Measurements from ENCODE around the gene GPR42.
"Not testable (repeated sequence)": the region's sequence is repeated elsewhere in the genome, so short reads cannot be mapped to it uniquely, and the experiment has no call there.

The GPR42 gene

DNA sequence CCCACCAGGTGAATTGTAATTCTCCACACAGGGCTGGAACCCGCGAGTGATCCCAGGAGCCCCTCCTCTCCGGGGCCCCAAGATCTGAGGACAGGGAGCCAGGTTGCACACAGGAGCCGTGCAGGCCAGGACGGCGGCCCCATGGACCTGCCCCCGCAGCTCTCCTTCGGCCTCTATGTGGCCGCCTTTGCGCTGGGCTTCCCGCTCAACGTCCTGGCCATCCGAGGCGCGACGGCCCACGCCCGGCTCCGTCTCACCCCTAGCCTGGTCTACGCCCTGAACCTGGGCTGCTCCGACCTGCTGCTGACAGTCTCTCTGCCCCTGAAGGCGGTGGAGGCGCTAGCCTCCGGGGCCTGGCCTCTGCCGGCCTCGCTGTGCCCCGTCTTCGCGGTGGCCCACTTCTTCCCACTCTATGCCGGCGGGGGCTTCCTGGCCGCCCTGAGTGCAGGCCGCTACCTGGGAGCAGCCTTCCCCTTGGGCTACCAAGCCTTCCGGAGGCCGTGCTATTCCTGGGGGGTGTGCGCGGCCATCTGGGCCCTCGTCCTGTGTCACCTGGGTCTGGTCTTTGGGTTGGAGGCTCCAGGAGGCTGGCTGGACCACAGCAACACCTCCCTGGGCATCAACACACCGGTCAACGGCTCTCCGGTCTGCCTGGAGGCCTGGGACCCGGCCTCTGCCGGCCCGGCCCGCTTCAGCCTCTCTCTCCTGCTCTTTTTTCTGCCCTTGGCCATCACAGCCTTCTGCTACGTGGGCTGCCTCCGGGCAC lies 19.3 kb upstream of the GPR42 start:
- H3K27me3 Mint-ChIP-seq, result peaks cover 2% of the 10 kb centered on the region
- H3K27ac Mint-ChIP-seq, result no peak overlapping the region
- DNase-seq (ENCODE audit: low spot score in 2 of 2) (no peak), ATAC-seq (ENCODE audit: low read depth) (no peak)
- peaks cover 44% of the 10 kb centered on the region for H3K4me1 Mint-ChIP-seq
- H3K9me3 Mint-ChIP-seq, result no peaks in the 10 kb centered on the region
- H3K36me3 Mint-ChIP-seq, result no peaks in the 10 kb centered on the region
- no peak overlapping the region for H3K4me3 Mint-ChIP-seq

DNA sequence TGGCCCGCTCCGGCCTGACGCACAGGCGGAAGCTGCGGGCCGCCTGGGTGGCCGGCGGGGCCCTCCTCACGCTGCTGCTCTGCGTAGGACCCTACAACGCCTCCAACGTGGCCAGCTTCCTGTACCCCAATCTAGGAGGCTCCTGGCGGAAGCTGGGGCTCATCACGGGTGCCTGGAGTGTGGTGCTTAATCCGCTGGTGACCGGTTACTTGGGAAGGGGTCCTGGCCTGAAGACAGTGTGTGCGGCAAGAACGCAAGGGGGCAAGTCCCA lies 18.8 kb upstream of the GPR42 start:
- H3K4me1 Mint-ChIP-seq, result peaks cover 39% of the 10 kb centered on the region
- no peak overlapping the region for H3K27ac Mint-ChIP-seq
- no peak overlapping the region for H3K4me3 Mint-ChIP-seq
- DNase-seq (ENCODE audit: low spot score in 2 of 2), result no peak
- no peak for ATAC-seq (ENCODE audit: low read depth)
- peaks cover 2% of the 10 kb centered on the region for H3K27me3 Mint-ChIP-seq
- no peaks in the 10 kb centered on the region for H3K9me3 Mint-ChIP-seq
- no peaks in the 10 kb centered on the region for H3K36me3 Mint-ChIP-seq

DNA sequence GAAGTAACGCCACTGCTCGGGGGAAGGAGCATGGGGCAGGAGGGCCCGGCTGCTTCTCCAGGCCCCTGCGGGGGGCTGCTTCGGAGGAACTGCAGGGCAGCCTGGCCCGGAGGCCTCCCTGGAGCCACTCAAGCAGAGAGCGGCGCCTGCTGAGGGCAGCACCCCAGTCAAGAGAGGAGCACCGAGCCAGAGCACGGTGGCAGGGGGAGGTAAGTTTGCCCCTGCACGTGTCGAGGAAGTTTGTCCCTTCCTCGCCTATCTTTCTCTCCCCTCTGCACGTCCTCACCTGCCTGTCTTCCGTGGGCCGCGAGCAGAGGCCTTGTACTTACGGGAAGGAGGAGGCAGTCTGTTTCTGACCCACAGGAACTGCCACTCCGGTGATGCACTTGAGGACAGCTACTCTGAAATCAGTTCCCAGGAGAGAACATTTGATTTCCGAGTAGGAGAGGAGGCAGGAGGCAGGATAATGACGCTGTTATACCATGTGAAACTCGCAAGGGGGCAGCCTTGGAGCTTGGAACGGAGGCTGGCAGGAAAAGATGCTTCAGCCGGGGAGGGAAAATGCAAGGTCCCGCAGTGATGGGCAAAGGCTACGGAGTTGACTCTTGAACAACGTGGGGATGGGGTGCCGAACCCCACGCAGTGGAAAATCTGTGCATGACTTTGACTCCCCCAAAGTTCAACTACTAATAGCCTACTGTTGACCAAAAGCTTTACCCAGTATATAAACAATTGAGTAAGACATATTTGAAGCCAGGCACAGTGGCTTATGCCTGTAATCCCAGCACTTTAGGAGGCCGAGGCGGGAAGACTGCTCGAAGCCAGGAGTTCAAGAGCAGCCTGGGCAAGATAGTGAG lies 18.2 kb upstream of the GPR42 start:
- peaks cover 2% of the 10 kb centered on the region for H3K27me3 Mint-ChIP-seq
- peak; percentile 54 for ATAC-seq (ENCODE audit: low read depth)
- H3K4me3 Mint-ChIP-seq, result no peak overlapping the region
- DNase-seq (ENCODE audit: low spot score in 2 of 2), result peak; percentile 62 to 69
- no peaks in the 10 kb centered on the region for H3K9me3 Mint-ChIP-seq
- no peak overlapping the region for H3K27ac Mint-ChIP-seq
- no peaks in the 10 kb centered on the region for H3K36me3 Mint-ChIP-seq
- peaks cover 34% of the 10 kb centered on the region for H3K4me1 Mint-ChIP-seq

DNA sequence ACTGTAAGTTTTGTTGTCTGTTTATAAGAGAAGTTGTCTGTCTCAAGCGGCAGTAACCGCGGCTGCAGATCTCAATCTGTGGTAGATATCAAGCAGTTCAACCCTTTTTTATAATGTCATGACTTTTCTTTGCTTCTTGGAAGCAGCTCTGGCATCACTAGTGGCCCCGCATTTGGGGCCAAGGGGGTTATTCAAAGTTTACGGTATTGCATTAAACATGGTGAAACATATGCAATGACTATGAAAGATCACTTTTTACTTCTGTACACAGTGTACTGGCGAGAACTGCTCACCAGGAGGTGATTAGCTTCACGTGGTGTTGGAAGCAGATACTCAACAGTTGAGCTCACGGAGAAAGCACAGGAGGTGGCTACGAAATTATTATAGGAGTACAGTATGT lies 17.2 kb upstream of the GPR42 start:
- no peak for DNase-seq (ENCODE audit: low spot score in 2 of 2)
- ATAC-seq (ENCODE audit: low read depth), result no peak
- Mint-ChIP-seq H3K27me3 (peaks cover 6% of the 10 kb centered on the region), H3K4me1 (peaks cover 29% of the 10 kb centered on the region), H3K36me3 (no peaks in the 10 kb centered on the region), H3K4me3 (no peak overlapping the region), H3K9me3 (no peaks in the 10 kb centered on the region), H3K27ac (no peak overlapping the region)

DNA sequence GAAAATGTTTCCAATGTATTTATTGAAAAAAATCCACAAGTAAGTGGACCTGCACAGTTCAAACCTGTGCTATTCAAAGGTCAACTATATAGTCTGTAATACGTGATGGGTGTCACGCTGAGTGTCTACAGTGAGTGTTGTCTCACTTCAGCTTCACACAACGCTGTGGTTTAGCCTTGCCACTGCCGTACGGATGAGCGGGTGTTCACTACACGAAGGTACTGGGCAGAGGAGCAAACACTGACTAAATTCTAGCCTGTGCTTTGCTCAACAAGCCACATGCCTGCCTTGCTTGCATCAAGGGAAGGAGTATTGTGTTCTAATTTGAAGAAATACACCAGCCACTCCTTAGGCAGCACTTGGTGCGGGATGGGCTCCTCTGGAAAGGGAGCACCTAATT lies 16.0 kb upstream of the GPR42 start:
- DNase-seq (ENCODE audit: low spot score in 2 of 2), result no peak
- H3K27ac Mint-ChIP-seq, result no peak overlapping the region
- H3K36me3 Mint-ChIP-seq, result no peaks in the 10 kb centered on the region
- peaks cover 6% of the 10 kb centered on the region for H3K27me3 Mint-ChIP-seq
- no peak overlapping the region for H3K4me3 Mint-ChIP-seq
- peaks cover 17% of the 10 kb centered on the region for H3K4me1 Mint-ChIP-seq
- H3K9me3 Mint-ChIP-seq, result no peaks in the 10 kb centered on the region
- no peak for ATAC-seq (ENCODE audit: low read depth)

DNA sequence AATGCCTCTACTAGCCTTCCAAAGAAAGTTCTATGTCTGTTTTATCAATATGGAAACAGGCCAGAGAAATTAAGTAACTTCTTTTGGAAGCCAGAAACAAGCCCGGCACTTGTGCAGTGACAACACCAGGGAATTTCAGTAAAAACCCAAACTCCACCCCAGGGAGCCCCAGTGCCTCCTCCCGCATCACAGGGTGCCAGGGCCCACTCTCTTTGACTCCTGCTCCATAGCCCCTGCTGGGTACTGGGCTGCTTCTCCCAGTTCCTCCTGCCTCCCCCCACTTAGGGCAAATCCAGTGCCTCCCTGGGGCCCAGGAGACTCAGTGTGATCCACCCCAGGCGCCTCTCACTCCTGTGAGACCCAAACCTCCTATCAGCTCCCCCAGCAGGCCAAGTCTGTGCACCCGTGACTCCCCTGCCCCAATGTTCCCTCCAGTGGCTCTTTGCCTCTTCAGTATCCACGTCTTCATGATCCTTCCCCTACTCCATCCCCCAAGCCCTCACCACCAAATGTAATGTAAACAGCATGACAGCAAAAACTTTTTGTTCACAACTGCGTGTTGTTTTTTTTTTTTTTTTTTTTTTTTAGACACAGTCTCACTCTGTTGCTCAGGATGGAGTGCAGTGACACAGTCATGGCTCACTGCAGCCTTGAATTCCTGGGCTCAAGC lies 14.9 kb upstream of the GPR42 start:
- ATAC-seq (ENCODE audit: low read depth) (no peak), DNase-seq (ENCODE audit: low spot score in 2 of 2) (no peak)
- no peaks in the 10 kb centered on the region for H3K9me3 Mint-ChIP-seq
- H3K27ac Mint-ChIP-seq, result no peak overlapping the region
- peaks cover 6% of the 10 kb centered on the region for H3K27me3 Mint-ChIP-seq
- no peak overlapping the region for H3K4me3 Mint-ChIP-seq
- H3K4me1 Mint-ChIP-seq, result peaks cover 10% of the 10 kb centered on the region
- no peaks in the 10 kb centered on the region for H3K36me3 Mint-ChIP-seq

DNA sequence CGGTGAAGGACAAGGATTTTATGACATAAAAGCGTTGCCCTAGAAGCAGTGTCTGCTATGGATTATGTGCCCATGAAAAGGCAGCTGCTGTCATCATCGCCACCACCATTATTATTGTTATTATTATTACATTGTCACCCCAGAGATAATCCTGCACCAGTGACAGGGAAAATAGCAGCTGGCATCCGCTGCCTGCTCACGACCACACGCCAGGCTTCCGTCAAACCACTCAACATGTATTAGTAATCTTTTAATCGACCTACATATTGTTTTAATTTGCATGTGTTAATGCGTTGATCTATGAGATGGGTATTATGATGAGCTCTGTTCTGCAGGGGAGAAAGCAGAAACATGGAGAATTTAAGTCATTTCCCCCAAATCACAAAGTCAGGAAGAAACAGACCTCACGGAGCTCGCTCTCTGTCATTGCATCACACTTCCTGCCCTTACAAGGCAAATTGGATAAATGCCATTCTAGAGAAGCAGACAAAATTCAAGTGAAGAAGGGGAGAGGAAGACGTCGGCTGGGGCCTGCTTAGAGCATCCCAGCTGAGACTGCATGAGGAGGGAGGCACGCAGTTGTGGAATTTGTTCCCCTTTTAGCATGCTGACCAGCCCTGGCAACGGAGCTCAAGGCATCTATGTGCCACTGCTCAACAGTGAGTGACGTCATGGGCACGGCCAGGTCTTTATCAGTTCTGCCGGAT lies 12.8 kb upstream of the GPR42 start, which contains the start of gene FFAR3:
FFAR3 (plus strand) TSS at position 594 of the 707 bp plus-strand sequence. CDS start 431 bp downstream, outside the sequence.
- Mint-ChIP-seq H3K4me1 (peaks cover 4% of the 10 kb centered on the region), H3K27me3 (peaks cover 17% of the 10 kb centered on the region), H3K36me3 (no peaks in the 10 kb centered on the region), H3K9me3 (no peaks in the 10 kb centered on the region), H3K4me3 (no peak within 1 kb of the TSS), H3K27ac (no peak within 1 kb of the TSS)
- DNase-seq (ENCODE audit: low spot score in 2 of 2) (no peak), ATAC-seq (ENCODE audit: low read depth) (no peak)

DNA sequence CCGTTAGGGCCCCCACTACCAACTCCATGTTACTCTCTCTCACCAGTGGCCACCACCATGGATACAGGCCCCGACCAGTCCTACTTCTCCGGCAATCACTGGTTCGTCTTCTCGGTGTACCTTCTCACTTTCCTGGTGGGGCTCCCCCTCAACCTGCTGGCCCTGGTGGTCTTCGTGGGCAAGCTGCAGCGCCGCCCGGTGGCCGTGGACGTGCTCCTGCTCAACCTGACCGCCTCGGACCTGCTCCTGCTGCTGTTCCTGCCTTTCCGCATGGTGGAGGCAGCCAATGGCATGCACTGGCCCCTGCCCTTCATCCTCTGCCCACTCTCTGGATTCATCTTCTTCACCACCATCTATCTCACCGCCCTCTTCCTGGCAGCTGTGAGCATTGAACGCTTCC lies 12.0 kb upstream of the GPR42 start:
- not testable (repeated sequence) for DNase-seq (ENCODE audit: low spot score in 2 of 2); H3K27ac Mint-ChIP-seq; ATAC-seq (ENCODE audit: low read depth); H3K4me1 Mint-ChIP-seq; H3K36me3 Mint-ChIP-seq; H3K9me3 Mint-ChIP-seq; H3K4me3 Mint-ChIP-seq
- peaks cover 17% of the 10 kb centered on the region for H3K27me3 Mint-ChIP-seq

DNA sequence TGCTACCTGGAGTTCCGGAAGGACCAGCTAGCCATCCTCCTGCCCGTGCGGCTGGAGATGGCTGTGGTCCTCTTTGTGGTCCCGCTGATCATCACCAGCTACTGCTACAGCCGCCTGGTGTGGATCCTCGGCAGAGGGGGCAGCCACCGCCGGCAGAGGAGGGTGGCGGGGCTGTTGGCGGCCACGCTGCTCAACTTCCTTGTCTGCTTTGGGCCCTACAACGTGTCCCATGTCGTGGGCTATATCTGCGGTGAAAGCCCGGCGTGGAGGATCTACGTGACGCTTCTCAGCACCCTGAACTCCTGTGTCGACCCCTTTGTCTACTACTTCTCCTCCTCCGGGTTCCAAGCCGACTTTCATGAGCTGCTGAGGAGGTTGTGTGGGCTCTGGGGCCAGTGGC lies 11.5 kb upstream of the GPR42 start:
- not testable (repeated sequence) for H3K4me1 Mint-ChIP-seq; H3K27ac Mint-ChIP-seq; DNase-seq (ENCODE audit: low spot score in 2 of 2); ATAC-seq (ENCODE audit: low read depth); H3K4me3 Mint-ChIP-seq; H3K9me3 Mint-ChIP-seq; H3K36me3 Mint-ChIP-seq
- H3K27me3 Mint-ChIP-seq, result peaks cover 17% of the 10 kb centered on the region

DNA sequence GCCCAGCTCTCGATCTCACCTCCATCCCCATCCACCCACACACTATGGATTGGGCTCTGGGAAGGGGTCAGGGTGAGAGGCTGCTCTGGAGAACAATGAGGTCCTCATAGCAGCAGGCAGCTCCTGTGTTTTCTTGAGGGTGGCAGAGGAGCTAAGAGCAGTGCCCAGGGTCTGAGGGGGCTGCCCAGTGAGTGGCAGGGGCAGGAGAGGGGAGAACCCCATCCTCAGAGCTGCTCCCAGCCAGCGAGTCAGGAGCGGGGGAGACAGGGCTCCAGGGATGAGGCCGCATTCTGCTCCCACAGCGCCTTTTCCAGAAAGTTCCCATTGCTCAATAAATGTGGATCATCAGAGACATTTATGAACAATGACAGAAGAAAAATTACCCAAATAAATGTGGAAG lies 10.8 kb upstream of the GPR42 start:
- not testable (repeated sequence) for DNase-seq (ENCODE audit: low spot score in 2 of 2); H3K27ac Mint-ChIP-seq; H3K9me3 Mint-ChIP-seq; ATAC-seq (ENCODE audit: low read depth); H3K36me3 Mint-ChIP-seq; H3K4me3 Mint-ChIP-seq; H3K4me1 Mint-ChIP-seq
- peaks cover 18% of the 10 kb centered on the region for H3K27me3 Mint-ChIP-seq

DNA sequence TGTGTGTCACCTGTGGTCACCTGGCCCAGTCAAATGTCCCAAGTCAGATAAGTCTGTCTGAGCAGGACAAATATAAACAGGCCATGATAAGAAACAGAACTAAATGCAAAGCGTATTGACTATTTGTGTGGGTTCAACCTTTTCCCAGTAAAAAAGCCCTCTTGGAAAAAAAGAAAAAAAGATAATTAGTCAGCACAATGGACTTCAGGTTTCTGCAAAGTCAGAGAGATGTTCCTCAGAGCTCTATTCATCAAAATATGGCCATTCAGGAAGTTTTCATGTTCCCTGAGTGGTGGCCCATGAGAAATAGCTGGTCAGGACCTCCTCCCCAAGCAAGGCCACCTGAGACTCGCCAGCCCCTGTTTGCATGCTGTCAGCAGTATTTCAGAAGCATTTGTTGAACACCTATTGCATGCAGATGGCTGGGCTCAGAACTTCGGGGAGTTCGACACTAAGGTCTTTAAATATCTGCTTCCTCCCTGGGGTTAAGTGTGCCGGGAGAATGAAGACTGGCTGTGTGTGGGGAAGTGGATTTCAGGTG lies 9.9 kb upstream of the GPR42 start:
- Mint-ChIP-seq H3K4me1 (peaks cover 4% of the 10 kb centered on the region), H3K4me3 (no peak overlapping the region), H3K27me3 (peaks cover 20% of the 10 kb centered on the region), H3K27ac (no peak overlapping the region), H3K9me3 (no peaks in the 10 kb centered on the region), H3K36me3 (no peaks in the 10 kb centered on the region)
- ATAC-seq (ENCODE audit: low read depth) (no peak), DNase-seq (ENCODE audit: low spot score in 2 of 2) (no peak)

DNA sequence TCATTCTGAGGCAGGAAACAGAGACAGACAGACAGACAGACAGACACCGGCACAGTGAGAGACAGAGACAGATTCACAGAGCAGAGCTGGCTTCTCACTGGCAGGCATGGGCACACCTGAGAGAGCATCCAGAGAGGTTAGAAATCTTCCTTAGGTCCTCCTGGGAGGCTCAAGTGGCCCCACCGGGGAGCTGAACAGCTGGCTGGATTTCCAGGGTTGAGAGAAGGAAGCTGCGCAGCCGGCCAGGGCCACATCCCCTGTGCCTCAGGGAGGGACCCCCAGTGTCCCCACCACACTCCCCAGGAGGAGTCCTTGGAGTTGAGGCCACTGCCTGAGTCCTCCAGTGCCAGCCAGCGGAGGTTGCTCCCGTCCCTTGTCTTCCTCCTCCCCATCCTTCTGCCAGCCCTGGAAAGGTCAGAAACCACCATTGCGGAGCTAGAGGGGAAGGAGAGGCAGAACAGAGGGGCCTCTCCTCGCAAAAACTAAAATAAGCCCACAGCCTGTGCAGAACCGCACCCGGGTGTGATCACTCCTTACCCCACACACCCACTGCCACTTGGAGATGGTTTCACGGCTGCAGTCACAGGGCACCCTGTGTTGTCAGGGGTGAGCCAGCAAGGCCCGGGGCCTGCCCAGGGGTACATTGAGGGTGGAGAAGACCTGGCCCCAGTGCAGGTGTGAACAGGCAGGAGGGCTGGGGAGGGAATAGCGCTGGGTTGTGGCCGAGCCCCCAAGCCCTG lies 8.4 kb upstream of the GPR42 start:
- Mint-ChIP-seq H3K36me3 (no peaks in the 10 kb centered on the region), H3K9me3 (no peaks in the 10 kb centered on the region), H3K27me3 (peaks cover 20% of the 10 kb centered on the region), H3K27ac (no peak overlapping the region), H3K4me1 (peaks cover 4% of the 10 kb centered on the region), H3K4me3 (no peak overlapping the region)
- no peak for ATAC-seq (ENCODE audit: low read depth)
- DNase-seq (ENCODE audit: low spot score in 2 of 2), result no peak

DNA sequence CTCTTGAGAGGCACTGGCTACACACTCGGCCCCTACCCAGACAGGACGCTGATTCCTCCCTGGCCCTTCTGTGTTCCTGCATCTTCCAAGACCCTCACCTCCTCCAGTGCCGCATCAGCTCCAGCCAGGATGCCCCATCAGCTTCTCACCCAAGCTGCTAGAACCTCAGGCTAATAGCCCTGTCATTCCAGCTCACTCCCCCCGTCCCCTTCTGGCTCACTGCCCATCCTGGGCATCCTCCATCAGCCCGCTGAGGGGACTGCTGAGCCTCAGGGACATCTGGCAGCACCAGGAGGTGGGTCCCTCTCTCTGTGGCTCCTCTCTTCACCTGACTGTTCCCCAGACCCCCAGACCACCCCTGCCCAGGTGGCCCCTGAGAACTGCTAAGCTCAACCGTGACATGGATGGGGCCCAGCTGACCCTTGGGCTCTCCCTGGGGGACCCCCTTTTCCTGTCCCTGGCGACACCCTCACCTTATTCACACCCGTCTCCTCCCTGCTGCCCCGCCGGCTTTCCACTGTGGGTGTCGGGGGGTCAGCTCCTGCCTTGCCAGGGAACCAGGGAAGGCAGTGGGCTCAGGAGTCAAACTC lies 7.8 kb upstream of the GPR42 start:
- Mint-ChIP-seq H3K27ac (no peak overlapping the region), H3K4me1 (peaks cover 2% of the 10 kb centered on the region), H3K4me3 (no peak overlapping the region), H3K27me3 (peaks cover 18% of the 10 kb centered on the region), H3K36me3 (no peaks in the 10 kb centered on the region), H3K9me3 (no peaks in the 10 kb centered on the region)
- no peak for ATAC-seq (ENCODE audit: low read depth)
- DNase-seq (ENCODE audit: low spot score in 2 of 2), result no peak

Data from memory B cell (primary cell).